Measurements from ENCODE around the gene STK11IP.

STK11IP gene, protein sequence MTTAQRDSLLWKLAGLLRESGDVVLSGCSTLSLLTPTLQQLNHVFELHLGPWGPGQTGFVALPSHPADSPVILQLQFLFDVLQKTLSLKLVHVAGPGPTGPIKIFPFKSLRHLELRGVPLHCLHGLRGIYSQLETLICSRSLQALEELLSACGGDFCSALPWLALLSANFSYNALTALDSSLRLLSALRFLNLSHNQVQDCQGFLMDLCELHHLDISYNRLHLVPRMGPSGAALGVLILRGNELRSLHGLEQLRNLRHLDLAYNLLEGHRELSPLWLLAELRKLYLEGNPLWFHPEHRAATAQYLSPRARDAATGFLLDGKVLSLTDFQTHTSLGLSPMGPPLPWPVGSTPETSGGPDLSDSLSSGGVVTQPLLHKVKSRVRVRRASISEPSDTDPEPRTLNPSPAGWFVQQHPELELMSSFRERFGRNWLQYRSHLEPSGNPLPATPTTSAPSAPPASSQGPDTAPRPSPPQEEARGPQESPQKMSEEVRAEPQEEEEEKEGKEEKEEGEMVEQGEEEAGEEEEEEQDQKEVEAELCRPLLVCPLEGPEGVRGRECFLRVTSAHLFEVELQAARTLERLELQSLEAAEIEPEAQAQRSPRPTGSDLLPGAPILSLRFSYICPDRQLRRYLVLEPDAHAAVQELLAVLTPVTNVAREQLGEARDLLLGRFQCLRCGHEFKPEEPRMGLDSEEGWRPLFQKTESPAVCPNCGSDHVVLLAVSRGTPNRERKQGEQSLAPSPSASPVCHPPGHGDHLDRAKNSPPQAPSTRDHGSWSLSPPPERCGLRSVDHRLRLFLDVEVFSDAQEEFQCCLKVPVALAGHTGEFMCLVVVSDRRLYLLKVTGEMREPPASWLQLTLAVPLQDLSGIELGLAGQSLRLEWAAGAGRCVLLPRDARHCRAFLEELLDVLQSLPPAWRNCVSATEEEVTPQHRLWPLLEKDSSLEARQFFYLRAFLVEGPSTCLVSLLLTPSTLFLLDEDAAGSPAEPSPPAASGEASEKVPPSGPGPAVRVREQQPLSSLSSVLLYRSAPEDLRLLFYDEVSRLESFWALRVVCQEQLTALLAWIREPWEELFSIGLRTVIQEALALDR

DNA sequence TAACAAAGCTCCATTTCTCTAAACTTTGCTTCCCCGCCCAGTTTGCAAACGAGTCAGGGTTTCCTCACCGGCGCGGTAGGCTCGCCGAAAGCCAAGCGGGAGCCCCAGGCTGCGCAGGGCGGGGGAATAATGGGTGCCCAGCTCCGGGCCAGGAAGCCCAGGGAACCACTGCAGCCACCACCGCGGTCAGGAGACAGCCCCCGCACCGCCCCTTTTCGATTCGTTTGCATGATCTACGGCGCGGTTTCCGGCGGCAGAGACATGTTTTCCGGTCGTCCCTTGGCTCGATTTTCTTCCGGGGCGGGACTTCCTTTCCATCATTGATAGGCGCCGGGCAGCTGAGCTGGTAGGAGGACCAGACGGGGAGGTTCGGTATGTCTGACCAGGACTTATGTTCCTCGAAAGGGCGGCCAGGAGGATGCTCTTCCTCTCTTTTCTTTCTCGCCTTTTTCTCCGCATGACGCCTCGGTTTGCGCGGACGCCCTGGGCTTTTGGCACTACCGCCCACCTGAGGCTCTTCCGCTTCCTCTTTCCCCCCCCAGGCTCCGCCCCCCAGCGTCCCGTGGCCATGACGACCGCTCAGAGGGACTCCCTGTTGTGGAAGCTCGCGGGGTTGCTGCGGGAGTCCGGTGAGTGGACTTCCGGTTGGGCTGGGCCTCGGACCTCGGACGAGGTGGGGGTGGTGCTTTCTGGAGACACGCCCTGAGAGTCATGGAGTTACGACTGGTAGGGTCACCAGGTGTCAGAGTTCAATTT, at the start of gene STK11IP:
Gene STK11IP (plus strand): TSS at position 306 of the 756 bp plus-strand sequence. CDS start 263 bp downstream, at position 569.
- DNase-seq (ENCODE audit: low read depth, low spot score) = peak; percentile 99

GRCh38 chr2:219548990-219549389, 48.7 kb upstream of the STK11IP start:
- DNase-seq (ENCODE audit: low read depth, low spot score) = no peak

DNA sequence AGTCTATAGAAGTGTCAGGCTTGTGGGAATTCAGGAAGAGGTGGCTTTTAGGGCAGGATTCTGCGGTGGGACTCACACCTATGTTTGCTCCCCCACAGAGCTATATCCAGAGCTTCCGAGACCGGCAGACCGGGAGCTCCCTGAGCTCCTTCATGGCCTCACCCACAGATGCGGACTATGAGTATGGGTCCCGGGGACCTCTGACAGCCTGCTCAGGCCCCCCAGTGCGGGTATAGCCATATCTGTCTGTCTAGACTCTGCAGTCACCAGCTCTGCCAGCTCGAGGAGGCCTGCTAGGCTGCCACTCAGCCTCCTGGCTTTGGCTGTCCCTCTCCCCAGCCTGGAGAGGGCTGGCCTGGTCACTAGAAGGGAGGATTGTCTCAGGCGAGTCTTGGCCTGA, 48.0 kb upstream of the STK11IP start:
- DNase-seq (ENCODE audit: low read depth, low spot score) = no peak

DNA sequence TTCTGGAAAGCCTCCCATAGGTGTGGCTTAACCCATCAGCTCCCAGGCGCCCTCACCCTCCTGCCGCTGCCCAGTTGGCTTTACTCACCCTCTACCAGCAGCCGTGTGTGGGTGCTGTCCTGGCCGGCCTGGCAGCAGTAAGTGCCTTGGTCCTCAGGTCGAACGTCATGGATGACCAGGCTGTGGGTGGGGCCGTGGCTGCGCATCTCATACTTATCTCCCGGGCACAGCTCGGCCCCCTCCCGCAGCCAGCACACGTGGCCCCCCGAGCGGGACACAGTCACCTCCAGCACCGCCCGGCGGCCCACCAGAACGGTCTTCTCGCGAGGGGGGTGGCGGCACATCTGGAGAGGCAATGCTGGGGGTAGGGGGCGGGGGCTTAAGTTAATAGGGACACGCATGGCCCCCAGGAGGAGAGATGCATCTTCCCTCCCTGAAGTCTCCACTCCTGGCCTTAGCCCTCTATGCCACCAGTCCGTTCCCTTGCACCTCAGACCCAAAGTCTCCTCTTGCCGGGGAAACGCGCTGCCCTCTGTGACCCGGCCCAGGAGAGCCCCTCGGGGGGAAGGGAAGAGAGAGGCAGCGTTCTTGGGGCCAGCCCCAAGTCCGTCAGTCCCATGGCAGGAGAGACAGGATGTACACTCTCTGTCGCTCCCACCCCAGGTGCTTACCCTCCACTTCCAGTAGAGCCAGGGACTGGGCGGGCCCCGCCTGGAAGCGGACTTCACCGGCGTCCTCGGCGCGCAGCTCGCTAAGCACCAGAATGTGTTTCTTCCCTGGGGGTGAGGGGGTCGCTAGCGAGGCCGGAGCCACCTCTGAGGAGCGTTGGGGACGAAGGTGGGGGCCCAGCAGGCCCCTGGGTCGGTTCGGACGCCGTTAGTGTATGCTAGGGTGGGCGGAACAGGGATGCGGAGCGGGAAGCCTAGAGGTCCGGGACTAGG, 45.9 kb upstream of the STK11IP start:
- peak; percentile 59 for DNase-seq (ENCODE audit: low read depth, low spot score)

GRCh38 chr2:219552382-219553167, 45.1 kb upstream of the STK11IP start:
- peak; percentile 94 for DNase-seq (ENCODE audit: low read depth, low spot score)

DNA sequence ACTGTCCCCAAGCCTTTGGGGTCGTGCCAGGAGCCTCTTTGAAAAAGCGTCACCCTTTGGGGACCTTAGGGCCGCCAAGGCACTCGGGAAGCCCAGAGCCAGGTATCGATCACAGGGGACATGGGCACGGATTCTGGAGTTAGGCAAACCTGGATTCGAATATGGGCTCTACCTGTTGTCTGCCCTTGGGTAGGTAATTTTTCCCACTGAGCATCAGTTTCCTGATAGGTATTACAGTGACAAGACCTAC, 44.6 kb upstream of the STK11IP start:
- no peak for DNase-seq (ENCODE audit: low read depth, low spot score)

GRCh38 chr2:219553463-219553963, 44.1 kb upstream of the STK11IP start:
- DNase-seq (ENCODE audit: low read depth, low spot score) = no peak

- DNase-seq (ENCODE audit: low read depth, low spot score) = no peak
These were observed 43.3 kb upstream of the STK11IP start for GRCh38 chr2:219554350-219554749.

DNA sequence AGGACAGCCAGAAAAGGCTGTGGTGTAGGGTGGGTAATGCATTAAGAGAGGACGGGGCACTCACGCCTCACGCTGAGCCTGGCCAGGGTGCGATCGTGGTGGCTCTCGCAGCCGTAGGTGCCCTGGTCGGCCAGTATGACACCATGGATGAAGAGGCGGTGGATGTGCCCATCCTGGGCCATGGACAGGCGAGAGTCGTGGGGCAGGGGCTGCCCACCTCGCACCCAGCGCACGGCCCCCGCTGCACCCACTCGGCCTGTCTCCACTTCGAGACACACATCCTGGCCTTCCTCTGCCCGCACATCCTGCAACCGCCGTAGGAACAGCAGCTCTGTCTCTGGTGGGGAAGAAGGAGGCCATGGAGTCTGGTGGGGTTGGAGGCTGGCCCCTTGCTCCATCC, 41.7 kb upstream of the STK11IP start:
- DNase-seq (ENCODE audit: low read depth, low spot score) = no peak

DNA sequence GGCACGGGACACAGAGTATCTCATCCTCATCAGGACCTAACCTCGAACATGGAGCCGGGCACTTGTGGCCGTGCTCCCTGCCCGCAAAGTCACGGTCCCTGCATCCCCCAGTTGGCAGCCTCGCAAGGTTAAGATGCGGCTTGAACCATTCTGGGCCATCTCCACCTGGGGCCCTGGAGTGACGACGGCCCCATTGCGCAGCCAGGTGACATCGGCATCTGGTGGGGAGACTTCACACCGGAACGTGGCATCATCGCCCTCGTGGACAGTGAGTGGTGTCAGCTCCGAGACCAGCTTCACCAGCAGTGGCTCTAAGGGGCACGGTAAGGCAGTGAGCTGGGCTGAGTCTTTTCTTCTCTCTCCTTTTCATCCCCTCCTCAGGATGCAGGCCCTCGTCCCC, 41.2 kb upstream of the STK11IP start:
- no peak for DNase-seq (ENCODE audit: low read depth, low spot score)

GRCh38 chr2:219557320-219557719, 40.3 kb upstream of the STK11IP start:
- DNase-seq (ENCODE audit: low read depth, low spot score) = no peak

DNA sequence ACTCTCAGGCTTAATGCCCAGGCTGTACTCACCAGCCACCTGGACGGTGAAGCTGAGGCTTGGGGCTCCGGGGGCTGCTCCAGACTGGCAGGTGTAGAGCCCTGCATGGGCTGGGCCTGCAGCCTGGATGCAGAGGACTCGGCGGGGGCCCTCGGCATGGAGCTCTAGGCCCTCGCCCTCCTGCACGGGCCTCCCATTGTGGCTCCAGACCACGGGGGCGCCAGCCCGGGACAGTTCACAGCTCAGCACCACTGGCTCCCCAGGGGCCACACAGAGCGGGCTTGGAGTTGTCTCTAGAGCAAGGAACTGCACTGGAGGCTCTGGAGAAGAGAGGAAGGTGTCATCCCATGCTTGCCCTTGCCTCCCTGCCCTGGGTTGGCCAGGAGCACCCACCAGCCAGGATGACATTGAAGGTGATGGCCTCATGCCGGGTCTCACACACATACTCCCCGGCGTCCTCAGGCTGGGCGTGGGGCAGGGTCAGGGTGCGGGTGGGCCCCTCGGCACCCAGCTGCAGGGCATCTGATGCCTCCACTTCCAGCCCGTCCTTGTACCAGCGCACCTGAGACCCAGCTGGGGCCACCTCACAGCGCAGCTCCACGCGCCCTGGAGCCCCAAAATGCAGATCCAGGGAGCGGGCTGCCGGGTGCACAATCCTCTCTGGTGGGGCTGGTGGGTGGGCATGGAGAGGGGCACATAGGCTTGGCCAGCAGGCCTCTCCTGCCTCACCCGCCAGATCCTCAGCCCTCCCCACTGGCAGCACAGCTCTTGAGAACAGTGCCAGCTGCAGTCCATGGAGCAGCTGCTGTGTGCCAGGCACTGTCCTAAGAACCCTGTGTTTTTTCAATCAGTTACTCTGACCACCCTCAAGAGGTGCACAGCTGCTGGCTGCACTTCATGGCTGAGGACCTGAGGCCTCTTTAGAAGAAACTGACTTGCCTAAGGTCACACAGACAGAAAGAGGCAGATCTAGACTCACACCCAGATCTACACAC, 39.6 kb upstream of the STK11IP start:
- DNase-seq (ENCODE audit: low read depth, low spot score) = no peak

DNA sequence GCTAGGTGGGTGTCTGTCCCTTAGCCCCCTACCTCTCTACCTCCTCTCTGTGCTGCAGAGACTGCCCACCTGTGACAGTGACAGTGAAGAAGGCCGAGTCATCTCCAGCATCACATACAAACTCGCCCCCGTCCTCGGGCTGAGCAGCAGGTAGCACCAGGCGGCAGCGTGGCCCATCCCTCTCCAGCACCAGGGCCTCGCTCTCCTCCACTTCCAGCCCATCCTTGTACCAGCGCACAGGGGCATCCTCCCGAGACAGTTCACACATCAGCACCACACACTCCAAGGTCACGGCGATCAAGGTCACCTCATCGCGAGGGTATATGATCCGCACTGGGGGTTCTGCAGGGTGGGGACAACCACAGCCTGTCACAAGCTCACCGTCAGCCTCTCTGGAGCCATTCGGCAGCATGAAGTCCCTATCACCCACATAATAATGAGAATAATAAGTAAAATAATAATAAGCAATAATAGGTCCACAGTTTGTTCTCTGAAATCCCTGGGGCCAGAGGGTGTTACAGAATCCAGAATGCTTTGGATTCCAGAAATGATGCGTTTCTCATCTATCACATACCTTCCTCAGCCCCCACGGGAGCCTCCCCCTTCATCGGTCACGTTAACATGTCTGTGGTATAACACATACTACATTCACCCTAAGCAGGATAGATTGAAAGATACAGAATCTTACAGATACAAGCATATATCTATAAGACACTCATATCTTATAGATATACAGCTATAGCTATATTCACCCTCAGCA, 38.3 kb upstream of the STK11IP start:
- DNase-seq (ENCODE audit: low read depth, low spot score) = no peak

GRCh38 chr2:219560037-219560892, 37.4 kb upstream of the STK11IP start:
- no peak for DNase-seq (ENCODE audit: low read depth, low spot score)

DNA sequence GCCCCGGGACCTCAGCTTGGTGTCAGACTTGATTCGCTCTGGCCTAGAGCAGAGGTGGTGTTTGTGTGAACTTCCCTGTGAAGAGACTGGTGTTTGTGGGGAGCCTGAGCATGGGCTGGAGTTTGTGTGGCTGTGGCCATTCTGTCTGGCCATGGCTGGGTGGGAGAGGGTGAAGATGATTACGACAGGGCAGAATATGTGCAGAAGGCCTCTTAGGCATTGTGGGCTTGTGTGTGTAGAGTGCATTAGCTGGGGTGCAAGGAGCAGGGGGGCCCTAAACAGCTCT, 36.8 kb upstream of the STK11IP start:
- DNase-seq (ENCODE audit: low read depth, low spot score) = no peak

- DNase-seq (ENCODE audit: low read depth, low spot score) = no peak
These were observed 36.2 kb upstream of the STK11IP start for GRCh38 chr2:219561179-219562048.
